SK-N-MC (cell line): ENCODE data around the gene EIF2B4.

Source experiments
- DNase-seq: peaks from one replicate; pipeline ENCODE4 v3.0.0-alpha.2; 2011; ENCODE audit warnings: low read depth, low spot score
- H3K27ac ChIP-seq: fragments of 200-600 bp; sonication (generic); 2 replicates; pipeline ENCODE4 v1.5.1; 2016; ENCODE audit warnings: mixed run types
- H3K36me3 ChIP-seq: fragments of 200-600 bp; sonication (generic); 2 replicates; pipeline ENCODE4 v1.6.1; 2017; ENCODE audit warnings: antibody characterized with exemption, low read length, mixed read lengths; ENCODE audit not compliant: insufficient read depth
- H3K4me3 ChIP-seq: fragments of 200-600 bp; sonication (generic); 2 replicates; pipeline ENCODE4 v1.5.1; 2016
- H3K9ac ChIP-seq: fragments of 200-600 bp; sonication (generic); 2 replicates; pipeline ENCODE4 v1.8.0; 2017; ENCODE audit warnings: mixed run types, mixed read lengths; ENCODE audit not compliant: insufficient read length
- H3K9me3 ChIP-seq: fragments of 200-600 bp; sonication (generic); 2 replicates; pipeline ENCODE4 v1.6.1; 2017; ENCODE audit warnings: low read depth, mild to moderate bottlenecking, antibody characterized with exemption, low read length, moderate library complexity, mixed read lengths
- EZH2 ChIP-seq: fragments of 200-600 bp; sonication (generic); IDR thresholded peaks from one replicate; pipeline ENCODE4 v1.6.1; 2017; ENCODE audit warnings: antibody characterized with exemption
- FOXP2 ChIP-seq: optimal IDR thresholded peaks from 2 replicates; pipeline ENCODE3; 2011; ENCODE audit warnings: mild to moderate bottlenecking, moderate library complexity; ENCODE audit not compliant: insufficient read depth; ENCODE audit errors: extremely low read length, control extremely low read depth
- POLR2AphosphoS5 ChIP-seq: IDR thresholded peaks from 2 replicates; pipeline ENCODE4 v1.6.1; 2012; ENCODE audit warnings: mild to moderate bottlenecking, low read depth, low read length, borderline replicate concordance

The EIF2B4 gene

GRCh38 chr2:27379383-27379835 lies 9.3 kb upstream of the EIF2B4 start:
- Histone ChIP-seq H3K36me3 (peaks cover 74% of the 10 kb centered on the region), H3K9me3 (no peaks in the 10 kb centered on the region), H3K4me3 (peak overlapping the region; percentile 94), H3K9ac (peak overlapping the region; percentile 95), H3K27ac (peak overlapping the region; percentile 66)
- no peak for DNase-seq
- TF ChIP-seq EZH2, result no peak
- TF ChIP-seq FOXP2, result no peak
- no peak for TF ChIP-seq POLR2AphosphoS5

GRCh38 chr2:27378809-27379290 lies 8.7 kb upstream of the EIF2B4 start:
- H3K9ac ChIP-seq, result peak overlapping the region; percentile 95
- no peak for TF ChIP-seq FOXP2
- TF ChIP-seq EZH2, result no peak
- TF ChIP-seq POLR2AphosphoS5, result no peak; the same call in 1 of the 2 replicates
- peak overlapping the region; percentile 66 for H3K27ac ChIP-seq
- no peak for DNase-seq
- H3K9me3 ChIP-seq, result no peaks in the 10 kb centered on the region
- peaks cover 74% of the 10 kb centered on the region for H3K36me3 ChIP-seq
- peak overlapping the region; percentile 94 for H3K4me3 ChIP-seq

GRCh38 chr2:27378096-27378808 lies 8.1 kb upstream of the EIF2B4 start:
- H3K9me3 ChIP-seq, result no peaks in the 10 kb centered on the region
- DNase-seq, result no peak
- H3K4me3 ChIP-seq, result no peak overlapping the region
- H3K27ac ChIP-seq, result peak overlapping the region; percentile 13; the same call in 1 of the 2 replicates
- H3K36me3 ChIP-seq, result peaks cover 74% of the 10 kb centered on the region
- no peak overlapping the region for H3K9ac ChIP-seq
- TF ChIP-seq POLR2AphosphoS5 (no peak; the same call in 1 of the 2 replicates), FOXP2 (no peak), EZH2 (no peak)

DNA sequence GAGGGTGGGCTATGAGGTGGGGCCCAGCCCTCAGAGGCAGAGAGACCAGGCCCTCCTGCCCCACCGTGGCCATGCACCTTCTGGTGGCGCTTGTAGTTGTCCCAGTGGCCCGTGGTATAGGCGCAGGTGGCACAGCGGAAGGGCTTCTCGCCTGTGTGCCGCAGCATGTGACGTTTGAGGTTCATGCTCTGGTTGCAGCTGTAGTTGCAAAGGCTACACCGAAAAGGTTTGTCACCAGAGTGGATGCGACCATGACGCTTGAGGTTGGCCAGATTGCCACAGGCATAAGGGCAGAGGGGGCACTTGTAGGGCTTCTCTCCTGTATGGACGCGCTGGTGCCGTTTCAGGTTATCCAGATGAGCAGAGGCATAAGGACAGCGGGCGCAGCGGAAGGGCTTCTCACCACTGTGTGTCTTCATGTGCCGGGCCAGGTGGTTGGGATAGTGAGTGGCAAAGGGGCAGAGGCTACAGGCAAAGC lies 7.5 kb upstream of the EIF2B4 start:
- Histone ChIP-seq H3K9ac (no peak overlapping the region), H3K27ac (no peak overlapping the region), H3K9me3 (no peaks in the 10 kb centered on the region), H3K36me3 (peaks cover 77% of the 10 kb centered on the region), H3K4me3 (no peak overlapping the region)
- TF ChIP-seq FOXP2, result no peak
- no peak for TF ChIP-seq POLR2AphosphoS5
- TF ChIP-seq EZH2, result no peak
- DNase-seq, result no peak

- peaks cover 78% of the 10 kb centered on the region for H3K36me3 ChIP-seq
- no peak overlapping the region for H3K4me3 ChIP-seq
- no peaks in the 10 kb centered on the region for H3K9me3 ChIP-seq
- H3K9ac ChIP-seq, result no peak overlapping the region
- TF ChIP-seq EZH2 (no peak), POLR2AphosphoS5 (peak; percentile 32; the same call in 1 of the 2 replicates)
- no peak overlapping the region for H3K27ac ChIP-seq
- no peak for DNase-seq
Measured at GRCh38 chr2:27376866-27377617, 6.9 kb upstream of the EIF2B4 start.

- no peak overlapping the region for H3K27ac ChIP-seq
Measured at GRCh38 chr2:27376151-27376865, 6.2 kb upstream of the EIF2B4 start.

GRCh38 chr2:27375513-27376099 lies 5.5 kb upstream of the EIF2B4 start:
- Histone ChIP-seq H3K9me3 (no peaks in the 10 kb centered on the region), H3K27ac (no peak overlapping the region), H3K36me3 (peaks cover 66% of the 10 kb centered on the region)

More at GRCh38 chr2:27376151-27376865, 6.2 kb upstream of the EIF2B4 start:
- H3K36me3 ChIP-seq, result peaks cover 71% of the 10 kb centered on the region
- no peaks in the 10 kb centered on the region for H3K9me3 ChIP-seq
- no peak overlapping the region for H3K4me3 ChIP-seq
- TF ChIP-seq EZH2, result no peak
- no peak for TF ChIP-seq FOXP2
- TF ChIP-seq POLR2AphosphoS5, result no peak
- H3K9ac ChIP-seq, result no peak overlapping the region
- no peak for DNase-seq

More at GRCh38 chr2:27375513-27376099, 5.5 kb upstream of the EIF2B4 start:
- no peak for DNase-seq
- Histone ChIP-seq H3K9ac (no peak overlapping the region), H3K4me3 (no peak overlapping the region)
- no peak for TF ChIP-seq EZH2
- no peak for TF ChIP-seq FOXP2
- no peak for TF ChIP-seq POLR2AphosphoS5
